HG03442 (cell line): ENCODE data around the gene CADPS.

Source experiments
- ATAC-seq: cut with Tn5 transposase; IDR thresholded peaks from one replicate; pipeline ENCODE4 v1.9.1; 2021; ENCODE audit warnings: mild to moderate bottlenecking, moderate library complexity; ENCODE audit not compliant: unreplicated experiment

Gene CADPS

GRCh38 chr3:62873761-62874710, 1.2 kb downstream of the CADPS start:
- no peak for ATAC-seq

GRCh38 chr3:62873451-62873760, 1.8 kb downstream of the CADPS start:
- ATAC-seq: no peak

GRCh38 chr3:62872318-62872717, 2.9 kb downstream of the CADPS start:
- no peak for ATAC-seq

GRCh38 chr3:62870321-62870720, 4.9 kb downstream of the CADPS start:
- no peak for ATAC-seq

GRCh38 chr3:62863648-62864047, 11.6 kb downstream of the CADPS start:
- ATAC-seq: no peak

GRCh38 chr3:62859203-62859791, 15.9 kb downstream of the CADPS start:
- no peak for ATAC-seq

GRCh38 chr3:62845996-62846395, 29.2 kb downstream of the CADPS start:
- no peak for ATAC-seq

- no peak for ATAC-seq
Observed at GRCh38 chr3:62843508-62843907, 31.7 kb downstream of the CADPS start.

GRCh38 chr3:62839748-62840147, 35.5 kb downstream of the CADPS start:
- no peak for ATAC-seq

- no peak for ATAC-seq
Observed at GRCh38 chr3:62837145-62837787, 38.0 kb downstream of the CADPS start.

- ATAC-seq: peak; percentile 56
Observed at GRCh38 chr3:62835554-62836236, 39.5 kb downstream of the CADPS start.

- no peak for ATAC-seq
Observed at GRCh38 chr3:62833538-62833937, 41.7 kb downstream of the CADPS start.

GRCh38 chr3:62832553-62832952, 42.7 kb downstream of the CADPS start:
- ATAC-seq: no peak

- ATAC-seq: no peak
Observed at GRCh38 chr3:62830727-62831322, 44.4 kb downstream of the CADPS start.

GRCh38 chr3:62827550-62827949, 47.7 kb downstream of the CADPS start:
- ATAC-seq: no peak

- ATAC-seq: no peak
Observed at GRCh38 chr3:62824965-62825592, 50.1 kb downstream of the CADPS start.

GRCh38 chr3:62823461-62824050, 51.7 kb downstream of the CADPS start:
- no peak for ATAC-seq

- no peak for ATAC-seq
Observed at GRCh38 chr3:62822905-62823304, 52.3 kb downstream of the CADPS start.

- peak; percentile 76 for ATAC-seq
Observed at GRCh38 chr3:62818347-62818746, 56.9 kb downstream of the CADPS start.

- no peak for ATAC-seq
Observed at GRCh38 chr3:62817678-62818077, 57.5 kb downstream of the CADPS start.
